HepG2 (cell line): ENCODE results near the gene VAMP8. TPM values are rescaled to one million over a fixed set of nuclear protein-coding genes. Genes with fewer than 3 reads are reported as not detected.

Source experiments
- AGO2 ChIP-seq: fragments of 200-400 bp; formaldehyde crosslinking; optimal IDR thresholded peaks from 2 replicates; pipeline ENCODE3; 2017; ENCODE audit warnings: mild to moderate bottlenecking, low read depth, low read length, moderate library complexity
- CREB1 ChIP-seq, 2 experiments: fragments of 450-650 bp in 1 of 2; IDR thresholded peaks; 2 replicates each; pipeline ENCODE4 v1.6.1; 2016 to 2017; ENCODE audit warnings: control low read depth in 1 of 2, mild to moderate bottlenecking in 1 of 2, missing compliant biosample characterization in 1 of 2, missing genetic modification characterization in 1 of 2
- FOXA1 ChIP-seq, 2 experiments: fragments of 450-650 bp in 1 of 2; sonication (generic) in 1 of 2; formaldehyde crosslinking in 1 of 2; IDR thresholded peaks; 2 replicates each; pipeline versions ENCODE4 v1.4.0 to v1.6.1; 2016 to 2020; ENCODE audit warnings: missing genetic modification reagents in 1 of 2
- FOXM1 ChIP-seq: sonication (generic); formaldehyde crosslinking; IDR thresholded peaks from 2 replicates; pipeline ENCODE4 v1.5.0; 2020; ENCODE audit warnings: missing genetic modification reagents
- HIVEP1 ChIP-seq: sonication (generic); formaldehyde crosslinking; IDR thresholded peaks from 2 replicates; pipeline ENCODE4 v1.4.0; 2020; ENCODE audit warnings: mild to moderate bottlenecking, missing genetic modification reagents
- JUN ChIP-seq: sonication (generic); formaldehyde crosslinking; IDR thresholded peaks from 2 replicates; pipeline ENCODE4 v1.4.0; 2020; ENCODE audit warnings: mild to moderate bottlenecking, missing genetic modification reagents
- KAT7 ChIP-seq: IDR thresholded peaks from 2 replicates; pipeline ENCODE4 v1.6.1; 2018; ENCODE audit warnings: borderline replicate concordance, missing compliant biosample characterization
- MED1 ChIP-seq: sonication (generic); formaldehyde crosslinking; IDR thresholded peaks from 2 replicates; pipeline ENCODE4 v1.4.0; 2020; ENCODE audit warnings: missing genetic modification reagents
- MTA1 ChIP-seq: sonication (generic); formaldehyde crosslinking; IDR thresholded peaks from 2 replicates; pipeline ENCODE4 v1.4.0; 2020; ENCODE audit warnings: missing genetic modification reagents, mild to moderate bottlenecking, borderline replicate concordance
- NAIF1 ChIP-seq: sonication (generic); formaldehyde crosslinking; IDR thresholded peaks from 2 replicates; pipeline ENCODE4 v1.5.0; 2020; ENCODE audit warnings: mild to moderate bottlenecking, missing genetic modification reagents, borderline replicate concordance
- NFIB ChIP-seq: sonication (generic); formaldehyde crosslinking; IDR thresholded peaks from 2 replicates; pipeline ENCODE4 v1.9.0; 2021; ENCODE audit warnings: missing genetic modification reagents, mild to moderate bottlenecking, borderline replicate concordance
- POLR2A ChIP-seq, 2 experiments: IDR thresholded peaks; 2 replicates each; pipeline ENCODE4 v1.6.1; 2011; ENCODE audit warnings: low read depth in 2 of 2, low read length in 2 of 2, mild to moderate bottlenecking in 1 of 2, moderate library complexity in 1 of 2; ENCODE audit not compliant: insufficient read depth in 1 of 2
- PPARG ChIP-seq: conservative IDR thresholded peaks from 2 replicates; pipeline ENCODE4 v1.6.1; 2016; ENCODE audit warnings: missing biosample characterization, missing genetic modification reagents
- RARG ChIP-seq: sonication (generic); formaldehyde crosslinking; IDR thresholded peaks from 2 replicates; pipeline ENCODE4 v1.4.0; 2020; ENCODE audit warnings: low read depth, mild to moderate bottlenecking, missing genetic modification reagents
- SIN3B ChIP-seq: fragments of 150-350 bp; IDR thresholded peaks from 2 replicates; pipeline ENCODE4 v1.6.1; 2014; ENCODE audit warnings: low read length
- SMYD3 ChIP-seq: sonication (generic); formaldehyde crosslinking; IDR thresholded peaks from 2 replicates; pipeline ENCODE4 v1.8.1; 2023; ENCODE audit warnings: mild to moderate bottlenecking, missing genetic modification reagents
- TBL1XR1 ChIP-seq: fragments of 150-350 bp; IDR thresholded peaks from 2 replicates; pipeline ENCODE4 v1.6.1; 2014; ENCODE audit warnings: borderline replicate concordance, low read length; ENCODE audit not compliant: partially characterized antibody
- TCF7 ChIP-seq: sonication (generic); IDR thresholded peaks from 2 replicates; pipeline ENCODE4 v1.6.1; 2016; ENCODE audit warnings: antibody characterized with exemption, low read depth
- ZFP1 ChIP-seq: IDR thresholded peaks from 2 replicates; pipeline ENCODE4 v1.6.1; 2016
- ZNF326 ChIP-seq: sonication (generic); formaldehyde crosslinking; IDR thresholded peaks from 2 replicates; pipeline ENCODE4 v1.4.0; 2020; ENCODE audit warnings: missing genetic modification reagents, borderline replicate concordance
- ZNF354B ChIP-seq: sonication (generic); formaldehyde crosslinking; IDR thresholded peaks from 2 replicates; pipeline ENCODE4 v1.8.0; 2022; ENCODE audit warnings: mild to moderate bottlenecking, missing genetic modification reagents
- ZNF557 ChIP-seq: sonication (generic); formaldehyde crosslinking; IDR thresholded peaks from 2 replicates; pipeline ENCODE4 v1.4.0; 2020; ENCODE audit warnings: missing genetic modification reagents
- polyA plus RNA-seq, 8 experiments: library from polyadenylated mRNA; depleted of rRNA in 3 of 8; stranded (reverse) in 7 of 8; unstranded in 1 of 8; fragments of >200 nt; fragmentation: Illumina TruSeq in 4 of 8; extraction: Trizol in 4 of 8; gene quantifications; 2 replicates each; pipeline versions ENCODE4 v1.2.1 to v1.2.3, GENCODE V29; 2011 to 2016; ENCODE audit warnings: low read depth in 4 of 8, missing spikeins in 1 of 8, mixed read lengths in 1 of 8; ENCODE audit not compliant: insufficient read depth in 1 of 8
- total RNA-seq, 5 experiments: library from RNA; depleted of rRNA; stranded (reverse); fragments of >200 nt; fragmentation: Illumina TruSeq; extraction: Trizol; gene quantifications; 2 replicates each; pipeline ENCODE4 v1.2.3, GENCODE V29; 2016; ENCODE audit warnings: low read depth in 1 of 5
- TF ChIP-seq, protein P1 (sequence below): sonication (generic); formaldehyde crosslinking; IDR thresholded peaks from 2 replicates; pipeline ENCODE4 v1.9.0; 2022; ENCODE audit warnings: low read depth, missing genetic modification reagents
- TF ChIP-seq, protein P2 (sequence below): sonication (generic); formaldehyde crosslinking; IDR thresholded peaks from 2 replicates; pipeline ENCODE4 v1.9.0; 2021; ENCODE audit warnings: missing genetic modification reagents, mild to moderate bottlenecking, borderline replicate concordance
- TF ChIP-seq, protein P3 (sequence below): sonication (generic); formaldehyde crosslinking; conservative IDR thresholded peaks from 2 replicates; pipeline ENCODE4 v1.4.0; 2020; ENCODE audit warnings: missing genetic modification reagents

VAMP8 gene
- total and polyA plus RNA-seq, 2 of the 13 experiments (the other 11 are each of a cell fraction or from before 2014, with no cell fraction given) = 83.3 to 157 TPM

DNA sequence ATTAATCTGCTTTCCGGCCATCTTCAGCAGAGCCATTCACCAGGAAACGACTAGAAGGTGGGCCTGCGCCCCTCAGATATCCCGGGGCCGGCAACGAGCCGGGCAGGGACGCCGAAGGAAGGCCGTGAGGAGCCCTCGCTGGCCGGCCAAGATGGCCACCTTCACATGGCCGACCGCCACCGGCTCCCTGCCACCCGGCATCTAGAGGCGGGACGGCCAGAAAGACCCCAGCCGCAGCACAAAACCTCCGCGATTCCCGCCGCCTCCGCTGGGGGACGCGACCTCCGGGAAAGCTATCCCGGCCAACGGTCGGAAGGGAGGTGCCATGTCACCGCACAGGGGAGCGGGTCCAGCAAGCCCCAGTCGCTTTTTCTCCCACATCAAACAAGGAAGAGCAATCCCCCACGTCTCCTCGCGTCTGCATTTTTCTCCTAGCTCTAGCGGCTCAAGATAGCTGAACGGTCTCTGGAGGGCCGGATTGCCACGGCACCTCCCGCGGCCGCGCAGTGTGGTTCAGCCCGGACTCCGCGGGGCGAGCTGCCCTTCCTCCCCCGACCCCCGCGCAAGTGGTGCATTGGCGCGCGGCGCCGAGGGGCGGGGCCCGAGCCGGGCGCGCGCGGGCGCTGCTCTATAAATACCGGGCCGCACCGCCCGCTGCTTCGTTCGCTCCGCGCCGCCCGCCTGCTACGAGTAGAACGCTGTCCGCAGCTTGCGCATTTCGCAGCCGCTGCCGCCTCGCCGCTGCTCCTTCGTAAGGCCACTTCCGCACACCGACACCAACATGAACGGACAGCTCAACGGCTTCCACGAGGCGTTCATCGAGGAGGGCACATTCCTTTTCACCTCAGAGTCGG is 38.7 kb upstream of the VAMP8 start, which contains the start of gene MAT2A (continued):
- peak; percentile 31 for TF ChIP-seq MTA1 (CRISPR knock-in tag)
- TF ChIP-seq FOXA1 (IDR thresholded peaks at IDR 0.05) = no peak
- peak; percentile 73 for TF ChIP-seq FOXA1 (CRISPR knock-in tag; IDR thresholded peaks at IDR 0.05)
- TF ChIP-seq, protein P1, sequence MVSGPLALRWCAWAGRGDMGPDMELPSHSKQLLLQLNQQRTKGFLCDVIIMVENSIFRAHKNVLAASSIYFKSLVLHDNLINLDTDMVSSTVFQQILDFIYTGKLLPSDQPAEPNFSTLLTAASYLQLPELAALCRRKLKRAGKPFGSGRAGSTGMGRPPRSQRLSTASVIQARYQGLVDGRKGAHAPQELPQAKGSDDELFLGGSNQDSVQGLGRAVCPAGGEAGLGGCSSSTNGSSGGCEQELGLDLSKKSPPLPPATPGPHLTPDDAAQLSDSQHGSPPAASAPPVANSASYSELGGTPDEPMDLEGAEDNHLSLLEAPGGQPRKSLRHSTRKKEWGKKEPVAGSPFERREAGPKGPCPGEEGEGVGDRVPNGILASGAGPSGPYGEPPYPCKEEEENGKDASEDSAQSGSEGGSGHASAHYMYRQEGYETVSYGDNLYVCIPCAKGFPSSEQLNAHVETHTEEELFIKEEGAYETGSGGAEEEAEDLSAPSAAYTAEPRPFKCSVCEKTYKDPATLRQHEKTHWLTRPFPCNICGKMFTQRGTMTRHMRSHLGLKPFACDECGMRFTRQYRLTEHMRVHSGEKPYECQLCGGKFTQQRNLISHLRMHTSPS (CRISPR knock-in tag) = peak; percentile 63; the same call in 1 of the 2 replicates
- TF ChIP-seq, protein P2, sequence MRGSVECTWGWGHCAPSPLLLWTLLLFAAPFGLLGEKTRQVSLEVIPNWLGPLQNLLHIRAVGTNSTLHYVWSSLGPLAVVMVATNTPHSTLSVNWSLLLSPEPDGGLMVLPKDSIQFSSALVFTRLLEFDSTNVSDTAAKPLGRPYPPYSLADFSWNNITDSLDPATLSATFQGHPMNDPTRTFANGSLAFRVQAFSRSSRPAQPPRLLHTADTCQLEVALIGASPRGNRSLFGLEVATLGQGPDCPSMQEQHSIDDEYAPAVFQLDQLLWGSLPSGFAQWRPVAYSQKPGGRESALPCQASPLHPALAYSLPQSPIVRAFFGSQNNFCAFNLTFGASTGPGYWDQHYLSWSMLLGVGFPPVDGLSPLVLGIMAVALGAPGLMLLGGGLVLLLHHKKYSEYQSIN (CRISPR knock-in tag) = no peak
- TF ChIP-seq AGO2 = no peak
- TF ChIP-seq NFIB (CRISPR knock-in tag) = 0 out of 2 replicates have a peak, but pooled peaks have one; percentile 47
- 0 out of 2 replicates have a peak, but pooled peaks have one; percentile 50 for TF ChIP-seq ZNF326 (CRISPR knock-in tag)
- TF ChIP-seq NAIF1 (CRISPR knock-in tag) = no peak; the same call in 1 of the 2 replicates
- TF ChIP-seq FOXM1 (CRISPR knock-in tag) = peak; percentile 82
- no peak; the same call in 1 of the 2 replicates for TF ChIP-seq TCF7
- TF ChIP-seq ZFP1 (CRISPR knock-in tag) = no peak; the same call in 1 of the 2 replicates
- TF ChIP-seq KAT7 (CRISPR knock-in tag) = peak; percentile 73; the same call in 1 of the 2 replicates
- peak; percentile 51 for TF ChIP-seq CREB1 (IDR thresholded peaks at IDR 0.05)
- no peak for TF ChIP-seq CREB1 (CRISPR knock-in tag; IDR thresholded peaks at IDR 0.05)
- TF ChIP-seq JUN (CRISPR knock-in tag) = peak; percentile 74
- TF ChIP-seq SIN3B = no peak; the same call in 1 of the 2 replicates
- TF ChIP-seq RARG (CRISPR knock-in tag) = 0 out of 2 replicates have a peak, but pooled peaks have one; percentile 2
- peak; percentile 57; the same call in 1 of the 2 replicates for TF ChIP-seq PPARG (CRISPR knock-in tag)
- peak; percentile 82 for TF ChIP-seq MED1 (CRISPR knock-in tag)
- peak; percentile 99 to 100 for TF ChIP-seq POLR2A (IDR thresholded peaks at IDR 0.05; ENCODE audit: insufficient read depth in 1 of 2, low read depth in 2 of 2, low read length in 2 of 2)
- TF ChIP-seq, protein P3, sequence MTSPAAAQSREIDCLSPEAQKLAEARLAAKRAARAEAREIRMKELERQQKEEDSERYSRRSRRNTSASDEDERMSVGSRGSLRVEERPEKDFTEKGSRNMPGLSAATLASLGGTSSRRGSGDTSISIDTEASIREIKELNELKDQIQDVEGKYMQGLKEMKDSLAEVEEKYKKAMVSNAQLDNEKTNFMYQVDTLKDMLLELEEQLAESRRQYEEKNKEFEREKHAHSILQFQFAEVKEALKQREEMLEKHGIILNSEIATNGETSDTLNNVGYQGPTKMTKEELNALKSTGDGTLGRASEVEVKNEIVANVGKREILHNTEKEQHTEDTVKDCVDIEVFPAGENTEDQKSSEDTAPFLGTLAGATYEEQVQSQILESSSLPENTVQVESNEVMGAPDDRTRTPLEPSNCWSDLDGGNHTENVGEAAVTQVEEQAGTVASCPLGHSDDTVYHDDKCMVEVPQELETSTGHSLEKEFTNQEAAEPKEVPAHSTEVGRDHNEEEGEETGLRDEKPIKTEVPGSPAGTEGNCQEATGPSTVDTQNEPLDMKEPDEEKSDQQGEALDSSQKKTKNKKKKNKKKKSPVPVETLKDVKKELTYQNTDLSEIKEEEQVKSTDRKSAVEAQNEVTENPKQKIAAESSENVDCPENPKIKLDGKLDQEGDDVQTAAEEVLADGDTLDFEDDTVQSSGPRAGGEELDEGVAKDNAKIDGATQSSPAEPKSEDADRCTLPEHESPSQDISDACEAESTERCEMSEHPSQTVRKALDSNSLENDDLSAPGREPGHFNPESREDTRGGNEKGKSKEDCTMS (CRISPR knock-in tag) = peak; percentile 86; the same call in 1 of the 2 replicates
- TF ChIP-seq HIVEP1 = peak; percentile 90
- TF ChIP-seq ZNF557 (CRISPR knock-in tag) = peak; percentile 94
- peak; percentile 51 for TF ChIP-seq TBL1XR1
- peak; percentile 39; the same call in 1 of the 2 replicates for TF ChIP-seq SMYD3
- TF ChIP-seq ZNF354B (CRISPR knock-in tag) = peak; percentile 91
